ENCODE data around the gene SLC35A3. TPM values are rescaled to one million over a fixed set of nuclear protein-coding genes. Genes with fewer than 3 reads are reported as not detected.
"Not testable (repeated sequence)": the region's sequence is repeated elsewhere in the genome, so short reads cannot be mapped to it uniquely, and the experiment has no call there.

The SLC35A3 gene
- total RNA-seq, 1 donor from 2014 or later, result 12.0 TPM

- no peak overlapping the region for H3K4me3 Mint-ChIP-seq
- no peak overlapping the region for H3K27ac Mint-ChIP-seq (ENCODE audit: unreplicated experiment)
- no peaks in the 10 kb centered on the region for H3K27me3 Mint-ChIP-seq (ENCODE audit: low read depth)
- peaks cover 6% of the 10 kb centered on the region for H3K4me1 Mint-ChIP-seq
- no peaks in the 10 kb centered on the region for H3K9me3 Mint-ChIP-seq
- no peak for TF ChIP-seq CTCF (conservative IDR thresholded peaks at IDR 0.05)
- DNase-seq (ENCODE audit: low read depth, low spot score), result no peak
- no peaks in the 10 kb centered on the region for H3K36me3 Mint-ChIP-seq (ENCODE audit: low read depth)
Observed at GRCh38 chr1:99975529-99975928, 5.7 kb downstream of the SLC35A3 start.

DNA sequence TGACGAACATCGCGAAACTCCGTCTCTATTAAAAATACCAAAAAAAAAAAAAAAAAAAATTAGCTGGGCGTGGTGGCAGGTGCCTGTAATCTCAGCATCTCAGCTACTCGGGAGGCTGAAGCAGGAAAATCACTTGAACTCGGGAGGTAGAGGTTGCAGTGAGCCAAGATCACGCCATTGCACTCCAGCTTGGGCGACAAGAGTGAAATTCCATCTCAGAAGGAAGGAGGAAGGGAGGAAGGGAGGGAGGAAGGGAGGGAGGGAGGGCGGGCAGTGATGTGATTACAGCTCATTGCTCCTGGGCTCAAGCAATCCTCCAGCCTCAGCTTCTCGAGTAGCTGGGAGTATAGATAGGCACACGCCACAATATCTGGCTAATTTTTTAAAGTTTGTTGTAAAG is 7.5 kb downstream of the SLC35A3 start:
- not testable (repeated sequence) for H3K27me3 Mint-ChIP-seq (ENCODE audit: low read depth); DNase-seq (ENCODE audit: low read depth, low spot score); H3K9me3 Mint-ChIP-seq; H3K4me1 Mint-ChIP-seq; H3K27ac Mint-ChIP-seq (ENCODE audit: unreplicated experiment); H3K36me3 Mint-ChIP-seq (ENCODE audit: low read depth); H3K4me3 Mint-ChIP-seq

GRCh38 chr1:99978218-99978617 is 8.4 kb downstream of the SLC35A3 start:
- no peaks in the 10 kb centered on the region for H3K4me1 Mint-ChIP-seq

GRCh38 chr1:99979091-99979490 is 9.3 kb downstream of the SLC35A3 start:
- Mint-ChIP-seq H3K27me3 (ENCODE audit: low read depth) (no peaks in the 10 kb centered on the region), H3K36me3 (ENCODE audit: low read depth) (peaks cover 3% of the 10 kb centered on the region), H3K9me3 (peaks cover under 1% of the 10 kb centered on the region), H3K4me1 (no peaks in the 10 kb centered on the region), H3K27ac (ENCODE audit: unreplicated experiment) (no peak overlapping the region), H3K4me3 (no peak overlapping the region)
- no peak for DNase-seq (ENCODE audit: low read depth, low spot score)
- TF ChIP-seq CTCF (conservative IDR thresholded peaks at IDR 0.05), result no peak

More at GRCh38 chr1:99978218-99978617, 8.4 kb downstream of the SLC35A3 start:
- DNase-seq (ENCODE audit: low read depth, low spot score), result no peak
- no peak overlapping the region for H3K27ac Mint-ChIP-seq (ENCODE audit: unreplicated experiment)
- H3K9me3 Mint-ChIP-seq, result no peaks in the 10 kb centered on the region
- H3K36me3 Mint-ChIP-seq (ENCODE audit: low read depth), result peaks cover 3% of the 10 kb centered on the region
- no peak overlapping the region for H3K4me3 Mint-ChIP-seq
- no peak for TF ChIP-seq CTCF (conservative IDR thresholded peaks at IDR 0.05)
- H3K27me3 Mint-ChIP-seq (ENCODE audit: low read depth), result no peaks in the 10 kb centered on the region

- no peak for DNase-seq (ENCODE audit: low read depth, low spot score)
- no peak for TF ChIP-seq CTCF (conservative IDR thresholded peaks at IDR 0.05)
- no peak overlapping the region for H3K27ac Mint-ChIP-seq (ENCODE audit: unreplicated experiment)
Observed at GRCh38 chr1:99980928-99981327, 11.1 kb downstream of the SLC35A3 start.

GRCh38 chr1:99986656-99987225 is 16.9 kb downstream of the SLC35A3 start:
- Mint-ChIP-seq H3K9me3 (peaks cover 14% of the 10 kb centered on the region), H3K27ac (ENCODE audit: unreplicated experiment) (no peak overlapping the region), H3K4me3 (no peak overlapping the region), H3K4me1 (no peaks in the 10 kb centered on the region), H3K36me3 (ENCODE audit: low read depth) (peaks cover 32% of the 10 kb centered on the region), H3K27me3 (ENCODE audit: low read depth) (no peaks in the 10 kb centered on the region)
- TF ChIP-seq CTCF (conservative IDR thresholded peaks at IDR 0.05), result no peak
- no peak for DNase-seq (ENCODE audit: low read depth, low spot score)

More at GRCh38 chr1:99980928-99981327, 11.1 kb downstream of the SLC35A3 start:
- H3K27me3 Mint-ChIP-seq (ENCODE audit: low read depth), result no peaks in the 10 kb centered on the region
- peaks cover 18% of the 10 kb centered on the region for H3K36me3 Mint-ChIP-seq (ENCODE audit: low read depth)
- peaks cover 12% of the 10 kb centered on the region for H3K9me3 Mint-ChIP-seq
- no peak overlapping the region for H3K4me3 Mint-ChIP-seq
- no peaks in the 10 kb centered on the region for H3K4me1 Mint-ChIP-seq

Measured in neural crest cell (in vitro differentiated cells).